HuH-7.5 (cell line): ENCODE data around the gene IP6K3.

Experiments used
- DNase-seq: peaks from one replicate; pipeline ENCODE4 v3.0.0; 2011; ENCODE audit warnings: low spot score

Gene IP6K3

DNA sequence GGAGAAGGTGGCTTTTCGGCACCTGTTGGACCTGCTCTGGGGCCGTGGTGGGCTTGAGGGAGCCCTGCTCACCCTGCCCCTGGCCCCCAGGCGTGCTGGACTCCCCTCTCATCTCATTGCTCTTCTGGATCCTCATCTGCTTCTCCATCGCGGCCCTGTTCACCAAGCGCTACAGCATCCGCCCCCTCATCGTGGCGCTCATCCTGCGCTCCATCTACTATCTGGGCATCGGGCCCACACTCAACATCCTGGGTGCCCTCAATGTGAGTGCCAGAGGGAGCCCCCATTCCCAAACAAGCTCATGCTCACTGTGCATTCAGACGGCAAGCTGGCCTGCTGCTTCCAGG, 57.6 kb downstream of the IP6K3 start:
- DNase-seq = no peak

DNA sequence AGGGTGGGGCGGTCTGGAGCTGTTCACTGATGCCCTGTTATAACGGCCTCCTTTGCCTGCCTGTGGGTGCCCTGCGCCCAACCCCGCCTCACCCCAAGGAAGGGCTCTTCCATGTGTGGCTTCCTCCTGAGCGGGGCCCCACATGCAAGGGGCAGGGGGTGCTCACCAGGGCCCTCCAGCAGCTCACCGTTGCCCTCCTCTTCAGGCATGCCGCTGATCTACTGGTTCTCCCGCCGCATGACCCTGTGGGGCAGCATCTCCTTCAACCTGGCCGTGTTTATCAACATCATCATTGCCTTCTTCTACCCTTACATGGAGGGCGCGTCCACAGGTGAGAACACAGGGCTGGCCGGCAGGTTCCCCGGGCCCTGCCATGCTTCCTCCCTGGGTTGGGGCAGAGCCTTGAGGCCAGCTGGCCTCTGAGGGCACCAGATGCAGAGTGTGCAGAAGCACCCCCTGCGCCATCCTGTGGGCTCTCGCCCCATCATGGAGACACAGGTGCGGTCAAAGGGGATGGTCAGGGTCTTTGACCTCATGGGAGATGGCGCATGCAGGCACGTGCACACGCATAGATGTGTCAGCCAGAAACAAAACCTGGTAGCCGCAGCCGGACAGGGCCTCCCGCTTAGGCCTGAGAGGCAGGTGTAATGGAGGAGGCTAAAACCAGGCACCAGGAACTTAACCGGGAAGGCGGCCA, 58.1 kb downstream of the IP6K3 start:
- no peak for DNase-seq

DNA sequence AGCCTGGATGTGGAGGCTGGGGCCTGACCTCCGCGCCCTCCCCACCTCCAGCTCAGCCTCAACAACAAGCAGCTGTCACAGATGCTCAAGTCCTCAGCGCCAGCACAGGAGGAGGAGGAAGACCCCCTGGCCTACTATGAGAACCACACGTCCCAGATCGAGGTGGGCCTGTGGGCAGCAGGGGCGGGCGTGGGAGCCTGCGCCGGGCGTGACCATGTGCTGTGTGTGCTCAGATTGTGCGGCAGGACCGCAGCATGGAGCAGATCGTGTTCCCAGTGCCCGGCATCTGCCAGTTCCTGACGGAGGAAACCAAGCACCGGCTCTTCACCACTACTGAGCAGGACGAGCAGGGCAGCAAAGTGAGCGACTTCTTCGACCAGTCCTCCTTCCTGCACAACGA, 58.7 kb downstream of the IP6K3 start:
- DNase-seq = no peak

DNA sequence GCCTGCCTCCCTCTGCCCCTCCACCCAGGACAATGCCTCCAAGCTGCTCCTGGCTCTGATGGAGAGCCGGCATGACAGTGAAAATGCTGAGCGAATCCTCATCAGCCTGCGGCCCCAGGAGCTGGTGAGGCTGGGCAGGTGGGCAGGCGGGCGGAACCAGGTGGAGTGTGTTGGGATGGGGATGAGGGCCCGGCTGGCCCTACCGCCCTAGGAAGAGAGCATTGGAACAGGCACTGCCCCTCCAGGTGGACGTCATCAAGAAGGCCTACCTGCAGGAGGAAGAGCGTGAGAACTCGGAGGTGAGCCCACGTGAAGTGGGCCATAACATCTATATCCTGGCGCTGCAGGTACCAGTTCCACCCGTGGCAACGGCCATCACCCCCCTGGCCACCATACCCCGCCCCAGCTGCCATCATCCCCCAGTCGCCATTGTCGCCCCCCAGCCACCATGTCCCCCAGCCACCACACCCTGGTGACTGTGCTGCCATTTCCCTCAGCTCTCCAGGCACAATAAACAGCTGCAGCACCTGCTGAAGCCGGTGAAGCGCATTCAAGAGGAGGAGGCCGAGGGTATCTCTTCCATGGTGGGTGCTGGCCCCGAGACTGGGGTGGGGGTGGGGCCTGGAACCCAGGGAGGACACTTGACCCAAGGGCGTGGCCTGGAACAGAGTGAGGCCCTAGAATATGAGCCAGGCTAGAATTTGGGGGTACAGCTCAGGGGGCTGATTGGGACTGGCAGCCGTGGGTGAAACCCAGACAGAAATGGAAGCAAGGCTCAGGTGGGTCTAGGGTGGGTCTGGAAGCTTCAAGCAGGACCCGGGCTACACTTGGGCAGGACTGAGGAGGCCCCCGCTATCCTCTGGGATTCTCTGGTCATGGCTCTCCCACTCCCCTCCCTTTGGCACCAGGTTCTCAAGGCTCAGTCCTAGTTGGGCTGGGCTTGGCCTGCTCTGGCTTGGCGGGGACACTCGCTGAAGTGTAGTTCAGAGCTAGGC, 59.4 kb downstream of the IP6K3 start:
- DNase-seq = no peak

DNA sequence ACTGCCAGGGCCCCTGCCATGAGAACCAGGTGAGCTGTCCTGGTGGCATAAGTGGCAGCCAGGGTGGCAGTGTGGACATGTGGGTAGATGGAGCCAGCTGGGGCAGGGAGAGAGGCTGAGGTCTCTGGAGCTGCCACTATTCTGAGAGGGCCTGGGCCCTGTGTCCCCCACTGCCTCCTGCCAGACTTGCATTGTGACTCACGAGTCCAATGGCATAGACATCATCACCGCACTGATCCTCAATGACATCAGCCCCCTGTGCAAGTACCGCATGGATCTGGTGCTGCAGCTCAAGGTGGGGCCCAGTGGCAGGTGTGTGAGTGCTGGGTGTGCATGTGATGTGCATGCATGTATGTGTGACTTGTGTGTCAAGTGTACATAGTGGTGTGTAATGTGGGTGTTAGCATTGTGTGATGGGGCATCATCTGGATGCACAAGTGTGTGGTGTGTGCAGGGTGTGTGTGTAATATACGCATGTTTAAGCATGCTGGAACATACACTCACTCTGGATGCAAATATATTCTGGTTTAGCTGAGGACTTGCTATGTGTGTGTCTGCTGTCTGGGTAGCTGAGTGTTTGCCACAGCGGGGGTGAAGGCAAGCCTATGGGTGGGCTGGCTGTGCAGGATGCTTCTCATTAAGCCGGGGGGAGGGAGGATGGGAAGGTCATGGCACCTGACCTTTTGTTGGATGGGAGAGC, 60.3 kb downstream of the IP6K3 start:
- DNase-seq = no peak

DNA sequence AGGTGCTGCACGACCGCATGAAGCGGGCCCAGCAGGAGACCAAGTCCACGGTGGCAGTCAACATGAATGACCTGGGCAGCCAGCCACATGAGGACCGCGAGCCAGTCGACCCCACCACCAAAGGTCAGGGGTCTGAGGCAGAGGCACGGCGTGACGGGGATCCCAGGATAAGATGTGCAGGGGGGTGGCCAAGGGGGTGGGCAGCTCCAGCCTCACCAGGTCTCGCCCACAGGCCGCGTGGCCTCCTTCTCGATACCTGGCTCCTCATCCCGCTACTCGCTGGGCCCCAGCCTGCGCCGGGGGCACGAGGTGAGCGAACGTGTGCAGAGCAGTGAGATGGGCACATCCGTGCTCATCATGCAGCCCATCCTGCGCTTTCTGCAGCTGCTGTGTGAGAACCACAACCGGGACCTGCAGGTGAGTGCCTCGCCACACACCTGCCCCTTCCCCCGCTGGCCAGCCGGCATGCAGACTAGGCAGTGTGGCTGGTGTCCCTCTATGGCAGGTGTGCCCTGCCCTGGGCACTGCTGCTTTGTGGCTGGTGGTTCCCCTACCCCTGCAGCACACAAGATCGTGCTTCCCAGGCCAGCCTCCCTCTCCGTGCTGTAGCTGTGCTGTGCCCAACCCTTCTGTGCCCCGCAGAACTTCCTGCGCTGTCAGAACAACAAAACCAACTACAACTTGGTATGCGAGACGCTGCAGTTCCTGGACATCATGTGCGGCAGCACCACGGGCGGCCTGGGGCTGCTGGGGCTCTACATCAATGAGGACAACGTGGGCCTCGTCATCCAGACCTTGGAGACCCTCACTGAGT, 61.1 kb downstream of the IP6K3 start:
- DNase-seq = no peak

DNA sequence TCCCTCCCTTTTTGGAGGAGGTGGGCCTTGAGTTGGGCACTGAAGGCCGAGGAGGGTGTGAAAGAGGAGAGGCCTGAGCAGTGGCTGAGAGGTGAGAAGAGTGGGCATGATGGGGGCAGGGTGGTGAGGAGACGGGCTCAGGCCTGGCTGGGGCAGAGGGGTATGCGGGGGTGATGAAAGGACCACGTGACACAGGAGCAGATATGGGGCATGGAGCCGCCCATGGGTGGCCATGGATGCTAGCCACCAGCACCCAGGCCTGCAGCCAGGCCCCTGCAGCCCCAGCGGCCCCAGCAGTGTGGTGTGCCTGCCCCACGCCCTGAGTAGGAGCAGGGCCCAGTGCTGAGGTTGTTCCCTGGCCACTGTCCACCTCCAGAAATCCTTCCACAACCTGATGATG, 61.7 kb downstream of the IP6K3 start:
- DNase-seq = no peak

DNA sequence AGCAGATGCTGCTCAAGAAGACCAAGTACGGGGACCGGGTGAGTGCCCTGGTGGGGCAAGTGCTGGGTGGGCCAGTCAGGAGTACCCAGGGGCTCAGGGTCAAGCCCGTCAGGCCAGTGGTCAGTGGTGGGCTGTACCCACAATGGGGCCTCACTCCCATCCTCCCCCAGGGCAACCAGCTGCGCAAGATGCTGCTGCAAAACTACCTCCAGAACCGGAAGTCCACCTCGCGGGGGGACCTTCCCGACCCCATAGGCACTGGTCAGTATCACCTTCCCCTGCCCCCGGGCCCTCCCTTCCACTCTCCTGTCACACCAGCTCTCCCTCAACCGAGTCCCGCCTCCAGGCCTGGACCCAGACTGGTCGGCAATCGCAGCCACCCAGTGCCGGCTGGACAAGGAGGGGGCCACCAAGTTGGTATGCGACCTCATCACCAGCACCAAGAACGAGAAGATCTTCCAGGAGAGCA, 62.2 kb downstream of the IP6K3 start:
- no peak for DNase-seq

DNA sequence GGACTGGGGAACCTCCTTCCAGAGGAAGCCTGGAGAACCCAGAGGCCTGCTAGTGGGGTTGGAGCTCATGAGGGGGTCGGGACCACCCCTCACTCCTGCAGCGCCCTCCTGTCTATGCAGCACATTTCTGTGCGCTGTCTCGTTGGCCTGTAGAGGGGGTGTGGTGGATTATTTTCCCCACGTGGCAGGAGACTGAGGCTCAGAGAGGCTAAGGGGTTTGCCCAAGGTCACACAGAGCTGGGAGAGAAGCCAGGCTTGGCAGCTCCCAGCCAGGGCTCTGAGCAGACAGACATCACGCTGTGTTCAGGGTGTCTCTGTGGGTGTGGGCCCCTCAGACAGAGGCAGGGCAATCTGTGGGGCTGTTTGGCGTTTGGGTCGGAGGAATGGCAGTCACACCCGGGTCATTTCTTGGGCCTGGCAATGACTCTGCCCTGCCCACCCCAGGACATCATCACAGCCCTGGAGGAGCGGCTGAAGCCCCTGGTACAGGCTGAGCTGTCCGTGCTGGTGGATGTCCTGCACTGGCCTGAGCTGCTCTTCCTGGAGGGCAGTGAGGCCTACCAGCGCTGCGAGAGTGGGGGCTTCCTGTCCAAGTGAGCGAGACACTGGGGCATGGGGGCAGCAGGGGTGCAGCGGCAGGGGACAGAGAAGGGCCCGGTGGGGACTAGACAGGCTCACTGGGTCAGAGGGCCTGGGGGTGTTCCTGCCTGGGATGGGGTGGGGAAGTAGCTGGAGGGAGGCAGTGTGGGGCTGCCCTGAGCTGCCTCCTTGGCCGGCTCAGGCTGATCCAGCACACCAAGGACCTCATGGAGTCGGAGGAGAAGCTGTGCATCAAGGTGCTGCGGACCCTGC, 62.9 kb downstream of the IP6K3 start:
- DNase-seq = no peak

DNA sequence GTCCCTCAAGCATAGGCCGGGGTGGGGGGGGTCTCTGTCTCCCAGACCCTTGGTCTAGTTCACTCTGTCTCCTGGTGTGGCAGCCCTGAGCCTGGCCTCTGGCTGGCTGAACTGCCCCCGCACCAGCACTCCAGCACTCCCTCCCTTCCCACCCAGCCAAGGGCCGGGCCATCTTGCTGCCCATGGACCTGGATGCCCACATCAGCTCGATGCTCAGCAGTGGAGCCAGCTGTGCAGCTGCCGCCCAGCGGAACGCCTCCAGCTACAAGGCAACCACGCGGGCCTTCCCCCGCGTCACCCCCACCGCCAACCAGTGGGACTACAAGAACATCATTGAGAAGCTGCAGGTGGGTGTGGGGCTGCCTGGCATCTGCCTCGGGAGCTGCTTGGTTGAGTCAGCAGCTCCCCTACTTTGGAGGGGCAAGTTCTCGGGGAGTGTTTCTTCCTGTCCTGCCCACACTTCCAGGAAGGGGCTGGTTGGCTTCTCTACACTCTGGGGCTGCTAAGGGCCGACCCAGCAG, 63.6 kb downstream of the IP6K3 start:
- DNase-seq = no peak

DNA sequence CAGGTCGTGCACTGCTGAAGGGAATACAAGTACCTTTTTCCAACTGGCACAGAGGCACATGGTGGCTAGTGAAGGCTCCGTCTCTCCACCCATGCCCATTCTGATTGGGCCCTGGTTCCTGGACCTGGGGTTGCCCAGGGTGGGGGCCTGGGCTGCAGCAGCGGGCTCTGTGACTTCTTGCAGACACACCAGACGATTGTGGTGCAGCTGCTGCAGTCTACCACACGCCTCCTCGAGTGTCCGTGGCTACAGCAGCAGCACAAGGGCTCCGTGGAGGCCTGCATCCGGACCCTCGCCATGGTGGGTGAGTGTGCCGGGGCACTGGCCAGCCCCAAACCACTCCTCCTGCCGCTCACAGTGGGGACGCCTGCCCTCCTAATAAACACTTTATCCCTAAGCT, 64.4 kb downstream of the IP6K3 start:
- DNase-seq = no peak

DNA sequence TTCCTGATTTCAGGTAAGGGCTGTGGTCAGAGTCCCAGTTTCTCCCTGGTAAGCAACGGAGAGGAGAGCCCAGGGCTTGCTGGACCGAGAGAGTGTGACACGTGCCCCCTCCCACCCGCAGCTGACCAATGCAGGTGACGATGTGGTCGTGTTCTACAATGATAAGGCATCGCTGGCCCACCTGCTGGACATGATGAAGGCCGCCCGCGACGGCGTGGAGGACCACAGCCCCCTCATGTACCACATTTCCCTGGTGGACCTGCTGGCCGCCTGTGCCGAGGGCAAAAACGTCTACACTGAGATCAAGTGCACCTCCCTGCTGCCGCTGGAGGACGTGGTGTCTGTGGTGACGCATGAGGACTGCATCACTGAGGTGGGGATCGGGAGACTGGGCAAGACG, 66.9 kb downstream of the IP6K3 start:
- no peak for DNase-seq

DNA sequence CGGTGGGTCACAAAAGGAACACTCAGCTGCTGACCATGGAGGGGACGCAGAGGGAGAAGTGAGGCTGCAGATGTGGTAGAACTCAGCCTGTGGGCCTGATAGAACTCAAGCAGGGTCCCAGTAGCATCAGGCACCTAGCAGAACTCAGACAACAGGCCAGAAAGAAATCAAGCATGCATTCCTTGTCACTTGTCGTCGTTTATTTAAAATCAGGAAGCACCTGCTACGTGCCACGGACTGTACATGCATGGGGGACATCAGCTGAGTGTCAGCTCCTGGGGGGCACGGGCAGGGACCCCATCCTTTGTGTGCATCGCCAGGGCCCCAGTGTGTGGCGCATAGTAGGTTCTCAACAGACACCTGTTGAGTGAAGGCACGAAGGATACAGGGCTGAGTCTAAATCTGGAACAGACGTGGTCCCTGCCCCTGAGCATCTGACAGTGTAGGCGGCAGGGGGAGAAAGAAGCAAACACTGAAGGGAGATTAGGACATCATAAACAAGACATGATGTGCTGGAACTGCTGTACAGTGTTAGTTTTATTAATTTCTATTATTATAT, 67.7 kb downstream of the IP6K3 start:
- no peak for DNase-seq

DNA sequence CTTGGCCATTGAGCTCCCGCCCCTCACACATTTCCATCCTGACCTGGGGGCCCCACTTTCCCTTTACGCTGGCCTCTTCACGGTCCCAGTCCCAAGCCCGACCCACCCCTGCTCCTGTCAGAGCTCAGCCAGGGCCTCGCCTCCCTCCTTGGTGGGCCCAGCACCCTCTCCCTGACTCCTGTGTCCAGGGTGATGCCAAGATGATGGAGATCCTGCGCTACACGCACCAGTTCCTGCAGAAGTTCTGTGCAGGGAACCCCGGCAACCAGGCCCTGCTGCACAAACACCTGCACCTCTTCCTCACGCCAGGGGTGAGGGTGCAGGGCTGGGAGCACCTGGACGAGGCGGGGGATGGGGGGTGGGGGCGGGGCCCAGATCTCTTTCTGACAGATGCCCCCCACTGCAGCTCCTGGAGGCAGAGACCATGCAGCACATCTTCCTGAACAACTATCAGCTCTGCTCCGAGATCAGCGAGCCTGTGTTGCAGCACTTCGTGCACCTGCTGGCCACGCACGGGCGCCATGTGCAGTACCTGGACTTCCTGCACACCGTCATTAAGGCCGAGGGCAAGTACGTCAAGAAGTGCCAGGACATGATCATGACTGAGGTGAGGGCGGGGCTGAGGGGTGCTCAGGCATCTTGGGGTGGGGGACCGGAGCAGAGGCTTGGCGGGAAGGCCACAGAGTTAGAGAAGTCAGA, 68.3 kb downstream of the IP6K3 start:
- no peak for DNase-seq

DNA sequence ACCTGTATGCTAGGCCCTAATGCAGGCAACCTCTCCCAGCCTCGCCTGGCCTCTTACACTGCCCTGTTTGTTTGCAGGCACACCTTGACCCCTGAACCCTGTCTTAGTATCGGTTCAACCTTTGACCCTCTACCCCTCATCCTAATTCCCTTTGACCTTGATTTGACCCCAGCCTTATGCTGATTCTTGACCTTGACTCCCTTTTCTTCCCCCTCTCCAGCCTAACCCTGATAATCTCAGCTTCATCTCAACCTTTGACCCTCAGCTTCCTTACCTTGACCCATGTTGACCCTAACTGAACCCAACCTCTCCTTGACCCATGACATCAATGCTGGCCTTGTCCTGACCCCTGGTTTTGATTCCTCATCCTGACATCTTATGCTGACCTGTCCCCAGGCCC, 69.0 kb downstream of the IP6K3 start:
- no peak for DNase-seq

DNA sequence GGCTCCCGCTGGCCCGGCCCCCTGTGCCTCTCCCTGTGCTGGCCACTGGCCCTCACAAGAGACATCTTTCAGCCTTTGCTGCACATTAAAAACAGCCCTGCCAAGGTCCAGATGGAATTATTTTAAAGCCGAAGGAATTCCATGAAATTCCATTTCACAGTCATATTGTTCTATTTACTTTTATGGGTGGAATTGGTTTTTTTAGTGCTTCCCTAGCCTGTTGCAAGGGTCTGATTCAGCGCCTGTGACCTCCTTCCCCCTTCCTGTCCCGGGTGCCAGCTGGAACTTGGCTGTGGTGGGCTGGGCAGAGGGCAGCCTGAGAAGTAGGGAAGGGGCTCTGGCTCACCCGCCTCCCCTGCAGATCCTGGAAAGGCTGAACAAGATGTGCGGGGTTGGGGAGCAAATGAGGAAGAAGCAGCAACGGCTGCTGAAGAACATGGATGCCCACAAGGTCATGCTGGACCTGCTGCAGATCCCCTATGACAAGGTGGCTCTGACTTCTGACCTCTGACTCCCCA, 69.5 kb downstream of the IP6K3 start:
- DNase-seq = no peak

DNA sequence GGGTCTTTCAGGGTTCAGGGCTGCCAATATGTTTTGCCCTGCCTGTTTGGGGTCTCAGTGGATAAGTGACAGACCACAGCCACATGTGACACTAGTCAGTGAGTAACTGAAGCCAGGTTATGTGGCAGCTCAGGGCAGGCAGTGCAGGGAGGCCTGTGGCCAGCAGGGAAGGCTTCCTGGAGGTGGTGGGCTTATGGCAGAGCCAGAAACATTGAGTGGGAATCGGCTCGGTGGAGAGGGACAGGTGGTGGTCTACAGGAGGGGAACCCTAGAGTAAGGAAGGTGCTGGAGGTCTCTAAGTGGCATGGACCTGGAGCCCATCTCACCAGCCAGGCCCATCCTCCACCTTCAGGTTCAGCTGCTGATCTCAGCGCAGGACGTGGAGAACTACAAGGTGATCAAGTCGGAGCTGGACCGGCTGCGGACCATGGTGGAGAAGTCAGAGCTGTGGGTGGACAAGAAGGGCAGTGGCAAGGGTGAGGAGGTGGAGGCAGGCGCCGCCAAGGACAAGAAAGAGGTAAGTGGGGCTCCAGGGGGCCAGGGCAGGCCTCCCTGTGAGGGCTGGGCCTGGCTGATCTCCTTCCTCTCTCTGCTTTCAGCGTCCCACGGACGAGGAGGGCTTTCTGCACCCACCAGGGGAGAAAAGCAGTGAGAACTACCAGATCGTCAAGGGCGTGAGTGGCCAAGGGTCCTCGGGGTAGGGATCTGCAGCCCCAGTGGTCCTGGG, 70.1 kb downstream of the IP6K3 start:
- no peak for DNase-seq

DNA sequence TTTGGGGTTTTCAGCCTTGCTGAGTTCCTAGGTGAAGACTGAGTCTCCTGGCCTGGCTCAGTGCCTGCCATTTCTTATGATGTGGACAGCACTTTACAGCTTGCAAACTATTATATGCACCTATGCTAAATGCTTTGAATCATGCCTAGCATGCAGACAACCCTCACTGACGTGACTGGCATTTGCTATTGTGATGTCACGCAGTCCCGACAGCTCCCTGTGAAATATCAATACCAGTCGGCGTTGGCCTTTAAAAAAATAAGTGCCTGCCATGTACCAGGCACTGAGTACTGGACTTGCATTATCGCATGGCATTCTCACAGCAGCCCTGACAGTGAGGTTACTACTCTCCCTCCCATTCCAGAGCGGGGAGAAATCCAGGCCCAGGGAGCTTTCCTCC, 70.7 kb downstream of the IP6K3 start:
- no peak for DNase-seq

DNA sequence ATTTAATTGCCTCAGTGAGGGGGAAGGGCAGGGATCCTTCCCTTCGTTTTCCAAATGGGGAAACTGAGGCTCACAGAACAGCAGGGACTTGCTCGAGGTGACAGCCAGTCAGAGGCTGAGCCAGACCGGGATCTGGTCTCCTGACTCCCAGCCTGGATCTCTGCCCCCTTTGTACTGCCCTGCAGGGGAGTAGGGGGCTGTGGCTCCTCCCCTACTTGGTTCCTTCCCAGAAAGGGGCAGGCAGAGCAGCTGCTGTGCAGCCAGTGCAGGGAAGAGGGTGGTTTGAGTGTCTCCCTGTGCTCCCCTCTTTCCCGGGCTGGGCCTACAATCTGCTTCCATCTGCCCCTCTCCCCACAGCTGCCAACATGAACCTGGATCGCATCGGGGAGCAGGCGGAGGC, 72.9 kb downstream of the IP6K3 start:
- no peak for DNase-seq
